Measurements from ENCODE around the gene DGCR2.

- TF ChIP-seq EZH2 (IDR thresholded peaks at IDR 0.05; ENCODE audit: borderline replicate concordance, insufficient read depth, low read length, poor library complexity, severe bottlenecking) (no peak), EP300 (conservative IDR thresholded peaks at IDR 0.05; ENCODE audit: poor library complexity, severe bottlenecking) (no peak), SMC3 (conservative IDR thresholded peaks at IDR 0.05; ENCODE audit: poor library complexity) (no peak), POLR2AphosphoS5 (IDR thresholded peaks at IDR 0.05) (no peak), TAF1 (IDR thresholded peaks at IDR 0.05; ENCODE audit: low read depth) (no peak), REST (IDR thresholded peaks at IDR 0.05; ENCODE audit: borderline replicate concordance) (no peak), RAD21 (conservative IDR thresholded peaks at IDR 0.05) (no peak), MXI1 (conservative IDR thresholded peaks at IDR 0.05; ENCODE audit: poor library complexity, severe bottlenecking) (no peak)
- TF ChIP-seq, protein P1, sequence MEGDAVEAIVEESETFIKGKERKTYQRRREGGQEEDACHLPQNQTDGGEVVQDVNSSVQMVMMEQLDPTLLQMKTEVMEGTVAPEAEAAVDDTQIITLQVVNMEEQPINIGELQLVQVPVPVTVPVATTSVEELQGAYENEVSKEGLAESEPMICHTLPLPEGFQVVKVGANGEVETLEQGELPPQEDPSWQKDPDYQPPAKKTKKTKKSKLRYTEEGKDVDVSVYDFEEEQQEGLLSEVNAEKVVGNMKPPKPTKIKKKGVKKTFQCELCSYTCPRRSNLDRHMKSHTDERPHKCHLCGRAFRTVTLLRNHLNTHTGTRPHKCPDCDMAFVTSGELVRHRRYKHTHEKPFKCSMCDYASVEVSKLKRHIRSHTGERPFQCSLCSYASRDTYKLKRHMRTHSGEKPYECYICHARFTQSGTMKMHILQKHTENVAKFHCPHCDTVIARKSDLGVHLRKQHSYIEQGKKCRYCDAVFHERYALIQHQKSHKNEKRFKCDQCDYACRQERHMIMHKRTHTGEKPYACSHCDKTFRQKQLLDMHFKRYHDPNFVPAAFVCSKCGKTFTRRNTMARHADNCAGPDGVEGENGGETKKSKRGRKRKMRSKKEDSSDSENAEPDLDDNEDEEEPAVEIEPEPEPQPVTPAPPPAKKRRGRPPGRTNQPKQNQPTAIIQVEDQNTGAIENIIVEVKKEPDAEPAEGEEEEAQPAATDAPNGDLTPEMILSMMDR (IDR thresholded peaks at IDR 0.05; ENCODE audit: poor library complexity, severe bottlenecking): no peak
Measured at GRCh38 chr22:19090586-19091127, 31.6 kb downstream of the DGCR2 start.
